Measurements from ENCODE around the gene NTM. TPM values are rescaled to one million over a fixed set of nuclear protein-coding genes. Genes with fewer than 3 reads are reported as not detected.
A peak's percentile ranks its signal among the peaks of the same experiment; 100 is the strongest.

Gene NTM
- total RNA-seq, 1 donor from 2014 or later: 0.51 TPM

DNA sequence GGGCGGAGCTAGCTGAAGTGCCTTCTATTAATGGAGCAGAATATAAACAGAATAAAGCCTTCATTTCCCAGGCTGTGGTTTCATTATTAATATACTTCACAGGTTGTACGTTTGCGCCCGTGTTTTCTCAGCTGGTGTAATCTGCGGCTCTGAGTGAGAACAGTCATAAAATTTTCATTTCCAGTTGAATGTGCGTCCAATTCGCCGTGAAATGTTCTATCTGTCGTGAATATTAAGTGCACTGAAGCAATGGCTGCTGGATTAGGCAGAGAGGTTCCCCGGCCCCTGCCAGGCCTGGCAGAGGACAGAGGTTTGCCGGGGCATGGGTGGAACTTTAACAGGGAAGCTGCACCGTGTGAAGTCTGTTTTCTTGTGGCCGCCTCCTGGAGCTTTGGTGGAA, 874.4 kb downstream of the NTM start:
- no peak for DNase-seq

DNA sequence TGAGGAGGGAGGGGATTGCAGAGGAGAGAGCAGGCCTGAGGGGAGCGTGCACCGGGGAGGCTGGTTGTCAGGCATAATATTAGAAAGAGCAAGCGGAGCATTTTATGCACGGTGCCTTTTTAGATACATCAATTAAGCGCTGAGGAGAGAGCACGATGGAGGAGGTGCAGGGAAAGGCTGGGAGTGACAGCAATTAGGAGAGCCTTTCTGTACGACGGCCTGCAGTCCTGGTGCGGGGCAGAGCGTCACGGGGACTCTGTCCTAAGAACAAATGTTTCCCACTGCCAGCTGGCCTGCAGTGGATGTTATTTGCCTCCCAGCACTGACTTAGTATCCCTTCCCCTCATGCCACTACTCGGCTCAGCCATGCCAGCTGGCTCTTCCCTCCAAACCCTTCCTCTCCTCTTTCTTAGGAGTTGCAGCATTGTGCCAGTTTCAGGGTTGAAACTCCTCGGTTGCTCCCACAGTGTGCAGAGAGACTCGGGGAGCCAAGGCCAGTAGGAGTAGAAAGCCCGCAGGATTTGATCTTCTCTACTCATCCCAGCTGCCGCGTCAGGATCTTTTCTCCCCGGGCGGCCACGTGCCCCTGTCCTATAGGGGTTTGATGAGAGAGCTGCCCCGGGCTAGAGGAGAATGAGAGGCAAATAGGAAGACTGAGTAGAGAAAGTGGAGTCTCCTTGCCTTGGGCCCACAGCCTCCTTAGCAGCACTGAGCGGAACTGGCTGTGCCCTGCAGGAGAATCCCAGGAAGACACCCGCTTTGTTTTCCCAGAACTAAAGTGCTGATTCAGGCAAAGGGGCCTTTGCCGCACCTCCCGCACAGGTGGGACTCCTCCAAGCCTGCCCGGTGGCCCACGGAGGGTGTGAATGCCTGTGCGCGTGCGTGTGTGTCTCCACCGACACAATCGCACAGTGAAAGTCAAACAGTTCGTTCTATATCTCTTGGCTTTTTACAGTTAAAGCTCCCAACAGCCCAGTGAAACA, 875.3 kb downstream of the NTM start:
- DNase-seq: no peak

DNA sequence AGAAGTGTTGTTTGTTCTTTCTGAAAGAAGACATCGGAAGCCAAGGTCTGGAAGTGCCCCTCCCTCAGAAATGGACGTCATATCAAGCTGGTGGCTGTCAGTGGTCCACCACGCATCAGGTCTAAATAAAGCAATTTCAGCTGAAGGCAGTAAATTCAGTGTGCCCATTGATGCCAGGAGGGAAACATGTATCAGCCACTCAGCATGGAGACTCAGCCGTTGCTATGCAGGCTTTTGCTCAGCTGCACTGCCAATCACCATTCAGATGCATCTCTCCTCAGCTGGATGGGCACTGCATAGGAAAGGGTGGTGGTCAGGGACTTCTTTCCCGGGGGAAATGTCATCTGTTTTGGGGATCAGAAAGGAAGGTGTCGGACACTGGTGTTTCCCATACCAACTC, 878.2 kb downstream of the NTM start:
- no peak for DNase-seq

DNA sequence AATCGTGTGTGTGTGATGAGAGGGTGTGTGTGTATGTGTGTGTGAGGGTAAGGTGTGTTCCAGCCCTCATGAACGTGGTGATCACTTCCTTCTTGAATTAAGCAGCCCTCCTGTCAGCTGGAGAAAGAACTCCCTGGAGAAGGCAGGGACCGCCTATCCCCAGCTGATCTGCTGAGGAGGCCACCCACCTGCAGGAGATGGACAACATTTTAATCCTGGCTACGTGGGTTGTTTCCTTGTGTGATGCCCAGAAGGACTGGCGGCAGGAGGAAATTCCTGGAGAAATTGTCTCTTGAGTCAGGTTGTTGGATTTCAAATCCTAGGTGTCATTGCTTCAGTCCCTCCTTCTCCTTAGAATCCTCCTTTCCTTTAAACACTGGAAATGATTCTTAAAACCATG, 878.8 kb downstream of the NTM start:
- no peak for DNase-seq

DNA sequence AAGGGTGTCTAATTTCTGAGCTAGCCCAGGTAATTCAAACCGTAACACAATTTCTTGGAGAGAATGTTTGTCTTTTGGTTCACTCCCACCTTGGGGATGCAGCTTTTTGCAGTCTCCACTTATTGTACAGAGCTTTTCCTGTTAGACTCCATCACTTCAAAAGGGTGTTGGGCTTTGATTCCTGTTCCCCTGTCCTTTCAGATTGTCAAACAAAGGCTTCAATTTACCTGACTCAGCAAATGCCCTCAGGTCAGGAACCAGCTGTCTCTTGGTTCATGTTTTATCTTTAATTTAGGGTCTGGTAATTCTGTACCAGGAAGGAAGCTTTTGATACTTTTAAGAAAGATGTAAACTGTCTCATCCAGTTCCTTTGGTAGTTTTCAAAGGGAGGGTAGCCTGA, 880.6 kb downstream of the NTM start:
- no peak for DNase-seq

- no peak for DNase-seq
These were observed 883.3 kb downstream of the NTM start for GRCh38 chr11:132253469-132254264.

- DNase-seq: no peak
These were observed 884.5 kb downstream of the NTM start for GRCh38 chr11:132254906-132255305.

DNA sequence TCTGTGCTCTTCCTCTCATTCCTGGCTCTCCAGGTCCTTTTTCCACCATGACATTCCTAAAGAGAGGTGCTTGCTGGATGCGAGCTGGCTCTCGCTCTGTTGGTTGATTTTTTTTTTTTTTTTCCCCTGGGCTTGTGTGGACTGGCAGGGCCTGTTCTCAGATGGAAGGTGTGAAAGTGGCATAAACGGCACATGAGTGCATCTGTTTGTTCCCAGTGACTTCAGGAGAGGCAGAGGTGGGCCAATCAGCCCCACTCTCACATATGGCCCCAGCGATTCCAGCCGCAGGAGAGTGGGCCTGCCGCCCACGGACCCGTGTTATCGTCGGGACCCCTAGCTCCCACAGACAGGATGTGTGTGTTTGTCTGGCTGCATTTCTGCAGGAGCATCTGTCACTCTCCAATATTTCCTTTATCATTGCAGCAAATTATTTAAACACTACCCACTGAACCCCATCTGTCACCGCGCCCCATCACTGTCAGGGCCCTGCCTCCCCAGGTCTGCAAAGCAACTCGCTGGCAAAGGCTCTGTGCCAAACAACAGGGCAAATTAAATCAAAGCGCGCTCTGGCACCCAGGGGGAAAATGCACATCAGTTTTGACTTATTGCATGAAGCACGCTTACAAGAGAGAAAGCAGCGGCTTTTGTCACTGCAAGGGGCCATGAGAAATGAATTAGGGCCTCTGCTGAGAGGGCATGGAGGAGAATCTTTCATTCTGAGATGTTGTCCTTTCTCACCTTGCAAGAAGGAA, 886.3 kb downstream of the NTM start:
- DNase-seq: no peak

DNA sequence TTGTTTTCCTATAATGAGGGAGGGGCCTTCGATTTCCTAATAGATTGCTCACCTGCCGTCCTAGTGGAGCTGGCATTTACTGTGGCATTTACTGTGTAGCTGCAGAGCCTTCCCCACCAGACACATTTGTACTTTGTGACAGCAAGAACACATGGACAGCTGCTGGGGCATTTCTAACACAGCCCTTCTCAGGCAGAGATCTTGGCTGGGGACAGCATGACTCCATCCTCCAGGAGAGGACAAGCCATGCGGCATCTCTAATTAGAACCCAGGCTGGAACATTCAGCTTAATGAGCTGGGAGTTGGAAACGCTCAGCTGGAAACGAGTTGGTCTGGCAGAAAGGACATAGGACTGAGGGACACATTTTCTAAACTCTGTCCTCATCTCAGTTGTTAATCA, 887.5 kb downstream of the NTM start:
- DNase-seq: no peak

GRCh38 chr11:132258875-132259274, 888.5 kb downstream of the NTM start:
- no peak for DNase-seq

GRCh38 chr11:132260636-132261035, 890.2 kb downstream of the NTM start:
- DNase-seq: no peak

GRCh38 chr11:132263241-132263640, 892.8 kb downstream of the NTM start:
- DNase-seq: no peak

DNA sequence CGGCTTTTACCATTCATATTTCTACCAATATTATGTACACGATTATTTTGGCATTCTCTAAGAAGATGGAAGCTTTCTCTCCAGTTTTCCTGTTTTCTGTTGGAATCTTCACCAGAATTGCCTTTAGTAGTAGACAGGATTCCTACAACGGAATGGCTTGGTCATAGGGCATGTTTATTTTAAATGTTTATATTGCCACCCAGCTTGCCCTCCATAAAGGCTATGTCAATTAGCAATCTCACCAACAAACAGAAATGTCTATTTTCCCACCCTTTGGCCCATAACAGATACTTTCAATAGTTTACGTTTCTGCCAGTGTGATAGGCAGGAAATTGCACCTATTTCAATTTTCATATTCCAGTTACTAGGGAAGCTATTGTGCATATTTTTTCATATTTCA, 893.5 kb downstream of the NTM start:
- DNase-seq: no peak

DNA sequence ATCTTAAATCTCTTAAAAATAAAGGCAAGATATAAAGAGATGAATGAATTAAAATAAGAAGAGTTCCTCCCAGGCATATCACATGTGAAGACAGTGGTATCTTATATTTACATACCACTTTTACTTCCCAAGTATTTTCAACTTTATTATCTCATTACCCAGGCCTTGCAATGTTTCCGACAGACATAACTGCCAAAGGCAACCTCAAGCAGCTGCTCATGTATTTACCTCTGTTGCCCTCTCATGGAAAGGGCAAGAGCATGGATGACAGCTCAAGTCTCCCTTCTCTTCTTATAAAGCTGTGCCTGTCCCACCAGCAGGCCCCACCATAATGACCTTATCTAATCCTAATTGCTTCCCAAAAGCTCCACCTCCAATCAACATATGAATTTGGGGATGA, 894.2 kb downstream of the NTM start:
- DNase-seq: no peak

- DNase-seq: peak; percentile 15
These were observed 908.6 kb downstream of the NTM start for GRCh38 chr11:132278801-132279574.

DNA sequence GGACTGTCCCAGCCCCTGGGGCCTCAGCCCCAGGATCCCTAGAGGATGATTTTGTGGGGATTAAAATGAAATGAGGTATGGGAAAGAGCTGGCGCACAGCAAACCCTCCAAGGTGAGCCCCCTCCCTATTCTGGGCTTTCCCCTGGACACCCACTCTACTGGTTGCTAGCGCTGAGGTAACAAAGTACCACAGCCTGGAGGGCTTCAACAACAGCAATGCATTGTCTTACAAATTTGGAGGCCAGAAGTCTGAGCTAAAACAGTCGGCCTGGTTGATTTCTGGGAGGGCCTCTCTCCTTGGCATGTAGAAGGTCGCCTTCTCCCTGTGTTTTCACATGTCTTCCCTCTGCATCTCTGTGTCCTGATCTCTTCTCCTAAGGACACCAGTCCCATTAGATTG, 913.6 kb downstream of the NTM start:
- no peak for DNase-seq

DNA sequence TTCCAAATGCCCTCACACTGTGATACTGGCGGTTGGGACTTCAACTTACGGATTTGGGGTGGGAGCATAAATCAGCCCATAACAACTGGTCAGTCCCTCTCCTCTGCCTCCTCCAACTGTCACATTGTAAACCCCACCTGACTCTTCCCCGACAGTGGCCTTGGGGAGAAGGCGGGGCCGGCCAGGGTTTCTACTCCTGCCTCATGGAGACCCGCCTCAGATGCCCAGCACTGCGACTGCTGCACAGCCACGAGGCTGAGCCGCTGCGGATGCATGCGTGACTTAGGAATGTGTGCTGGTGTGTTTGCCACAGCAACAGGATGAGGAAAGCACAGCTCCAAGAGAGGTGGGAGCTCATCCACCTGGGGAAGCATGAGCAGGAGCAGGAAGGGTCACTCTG, 914.2 kb downstream of the NTM start:
- no peak for DNase-seq

DNA sequence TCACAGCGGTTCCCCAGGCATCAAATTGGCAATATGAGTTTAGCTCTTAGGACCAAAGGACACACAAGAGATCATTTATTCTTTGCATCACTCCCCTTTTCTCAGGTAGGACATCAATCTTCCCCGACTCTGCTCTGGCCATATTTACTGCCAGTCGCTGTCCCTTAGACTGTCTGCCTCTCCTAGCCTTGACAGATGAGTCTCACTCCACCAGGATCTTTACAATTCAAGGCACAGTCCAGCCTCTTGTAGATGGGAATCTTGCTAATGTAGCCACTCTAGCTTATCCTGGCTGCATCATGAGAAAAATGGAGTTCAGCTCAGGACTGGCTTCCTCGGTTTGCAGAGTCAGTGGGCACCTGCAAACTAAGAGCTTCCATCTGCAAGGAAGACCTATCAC, 915.2 kb downstream of the NTM start:
- DNase-seq: no peak

- DNase-seq: no peak
These were observed 915.7 kb downstream of the NTM start for GRCh38 chr11:132286106-132286505.

- DNase-seq: no peak
These were observed 917.6 kb downstream of the NTM start for GRCh38 chr11:132288036-132288435.

DNA sequence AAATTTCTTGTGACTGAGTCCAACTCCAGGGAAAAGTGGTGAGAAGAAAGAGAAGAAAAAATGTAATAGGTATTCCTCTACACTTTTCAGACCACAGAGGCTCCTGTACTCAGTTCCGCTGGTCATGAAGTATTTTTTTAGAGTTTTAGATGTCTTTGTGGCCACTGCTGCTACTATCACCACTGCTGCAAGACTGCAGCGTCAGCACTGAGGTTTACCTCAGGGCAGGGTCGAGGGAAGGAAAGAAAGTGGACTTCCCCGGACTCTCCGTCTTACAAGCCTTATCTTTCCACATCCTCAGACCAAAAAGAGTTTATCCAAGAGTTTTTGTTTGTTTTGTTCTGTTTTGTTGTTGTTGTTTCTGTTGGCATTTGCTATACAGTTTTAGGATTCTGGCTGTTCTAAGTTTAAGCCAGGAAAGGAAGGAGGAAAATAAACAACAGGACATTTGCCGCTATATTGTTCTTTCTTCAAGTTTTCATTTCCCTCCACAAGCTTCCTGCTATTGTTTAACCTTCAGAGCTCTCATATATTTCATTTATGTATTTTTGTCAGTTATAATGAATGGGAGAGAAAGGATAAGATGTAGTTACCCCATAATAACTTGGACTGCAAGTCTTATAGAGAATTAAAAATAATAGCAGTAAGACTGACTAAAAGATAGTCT, 919.3 kb downstream of the NTM start:
- no peak for DNase-seq

GRCh38 chr11:132293586-132293985, 923.2 kb downstream of the NTM start:
- no peak for DNase-seq

Measured in dermis blood vessel endothelial cell (primary cell).